Measurements from ENCODE around the gene HDAC9.
A peak's percentile ranks its signal among the peaks of the same experiment; 100 is the strongest.

HDAC9 gene

DNA sequence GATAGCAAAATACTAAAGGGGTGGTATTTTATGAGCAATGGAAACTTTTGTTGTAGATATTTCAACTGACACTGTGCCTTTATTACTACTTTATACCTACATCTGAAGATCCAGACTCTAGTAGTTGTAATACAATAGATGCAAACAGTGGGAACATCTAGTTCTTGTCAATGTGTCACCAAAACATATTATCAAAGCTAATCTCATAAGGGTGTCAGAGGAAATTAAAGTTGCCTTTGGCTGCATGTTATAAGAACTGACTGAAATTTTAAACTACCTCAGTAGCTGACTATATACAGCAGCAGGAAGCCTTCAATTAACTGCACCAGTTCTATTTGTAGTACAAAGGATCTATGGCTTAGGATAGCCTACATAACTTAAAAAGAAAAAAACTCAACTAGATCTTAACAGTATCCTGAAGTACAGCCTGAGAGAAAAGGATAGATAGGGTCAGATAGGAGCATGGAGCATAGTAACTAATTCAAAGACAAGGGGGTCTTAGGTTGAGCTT lies 30.9 kb downstream of the HDAC9 start:
- no peak overlapping the region for H3K9ac ChIP-seq (ENCODE audit: low read depth, low read length)
- no peaks in the 10 kb centered on the region for H3K9me3 ChIP-seq (ENCODE audit: control insufficient read depth, insufficient read depth, low read length)
- H3K36me3 ChIP-seq (ENCODE audit: control insufficient read depth, insufficient read depth, low read length), result no peaks in the 10 kb centered on the region
- H3K27me3 ChIP-seq (ENCODE audit: control insufficient read depth, insufficient read depth, low read length), result no peaks in the 10 kb centered on the region
- no peak overlapping the region for H3K27ac ChIP-seq (ENCODE audit: low read depth, low read length)
- H3K4me1 ChIP-seq (ENCODE audit: control insufficient read depth, insufficient read depth, low read length), result no peaks in the 10 kb centered on the region
- no peak overlapping the region for H3K4me3 ChIP-seq (ENCODE audit: low read depth, low read length)

DNA sequence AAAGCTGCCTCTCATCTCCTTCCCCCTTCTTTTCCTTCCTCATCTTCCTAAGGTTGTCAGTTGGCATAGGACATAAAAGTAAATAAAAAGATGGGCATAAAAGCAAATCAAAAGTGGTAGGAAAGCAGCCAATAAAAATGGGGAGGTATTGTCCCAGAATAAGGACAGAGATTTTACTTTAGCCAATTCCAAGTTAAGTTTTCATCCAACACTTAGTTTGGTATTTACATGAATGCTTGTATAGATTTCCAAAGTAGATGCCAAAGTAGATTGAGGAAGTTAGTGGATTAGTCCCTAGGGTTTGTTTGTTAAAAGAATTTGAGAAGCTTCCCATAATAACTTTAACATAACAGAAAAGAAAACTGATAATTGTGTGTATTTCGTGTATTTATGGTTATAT lies 33.7 kb downstream of the HDAC9 start:
- H3K4me3 ChIP-seq (ENCODE audit: low read depth, low read length), result no peak overlapping the region
- H3K27me3 ChIP-seq (ENCODE audit: control insufficient read depth, insufficient read depth, low read length), result no peaks in the 10 kb centered on the region
- H3K9ac ChIP-seq (ENCODE audit: low read depth, low read length), result no peak overlapping the region
- H3K27ac ChIP-seq (ENCODE audit: low read depth, low read length), result no peak overlapping the region
- no peaks in the 10 kb centered on the region for H3K9me3 ChIP-seq (ENCODE audit: control insufficient read depth, insufficient read depth, low read length)
- no peaks in the 10 kb centered on the region for H3K4me1 ChIP-seq (ENCODE audit: control insufficient read depth, insufficient read depth, low read length)
- no peaks in the 10 kb centered on the region for H3K36me3 ChIP-seq (ENCODE audit: control insufficient read depth, insufficient read depth, low read length)

DNA sequence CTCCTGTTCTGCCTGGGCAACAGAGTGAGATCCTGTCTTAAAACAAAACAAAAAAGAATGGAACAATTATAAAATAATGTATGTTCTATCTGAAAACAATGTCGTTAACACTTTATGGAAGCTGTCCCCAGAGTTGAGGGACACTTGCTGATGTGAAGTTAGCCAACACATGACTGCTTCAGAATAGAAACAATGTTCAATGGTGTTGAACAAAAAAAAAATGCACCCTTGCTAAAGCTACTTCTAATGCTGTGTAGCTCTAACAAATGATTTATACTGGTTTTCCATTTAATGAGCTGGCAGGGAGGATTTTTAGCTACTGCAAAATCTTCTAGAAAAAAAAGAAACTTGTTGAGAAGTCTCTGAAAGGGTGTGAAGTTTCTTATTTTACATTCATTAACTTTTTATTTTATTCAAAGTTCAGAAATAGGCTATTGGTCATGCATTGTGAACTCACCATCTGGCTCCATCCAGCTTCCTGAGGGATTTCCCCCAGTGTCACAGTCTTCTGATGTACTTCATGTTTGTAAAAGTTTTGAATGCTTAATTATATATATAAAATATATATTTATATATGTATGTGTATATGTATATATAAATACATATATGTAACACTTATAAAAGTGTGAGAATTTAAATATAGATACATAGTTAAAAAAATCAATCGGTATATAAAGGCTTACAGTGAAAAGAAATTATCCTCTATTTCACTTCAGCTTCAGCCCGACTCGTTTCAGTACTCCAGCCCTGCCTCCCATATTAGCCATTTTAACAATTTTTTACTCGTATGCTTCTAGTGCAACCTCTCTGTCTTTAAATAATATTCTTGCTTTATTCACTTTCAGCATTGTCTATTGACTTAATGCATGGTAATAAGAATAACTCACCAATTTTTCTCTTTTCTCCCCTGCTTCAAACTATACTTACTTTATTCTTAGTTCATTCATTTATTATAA lies 35.0 kb downstream of the HDAC9 start:
- Histone ChIP-seq H3K4me1 (ENCODE audit: control insufficient read depth, insufficient read depth, low read length) (peaks cover 8% of the 10 kb centered on the region), H3K36me3 (ENCODE audit: control insufficient read depth, insufficient read depth, low read length) (no peaks in the 10 kb centered on the region), H3K27ac (ENCODE audit: low read depth, low read length) (no peak overlapping the region)

DNA sequence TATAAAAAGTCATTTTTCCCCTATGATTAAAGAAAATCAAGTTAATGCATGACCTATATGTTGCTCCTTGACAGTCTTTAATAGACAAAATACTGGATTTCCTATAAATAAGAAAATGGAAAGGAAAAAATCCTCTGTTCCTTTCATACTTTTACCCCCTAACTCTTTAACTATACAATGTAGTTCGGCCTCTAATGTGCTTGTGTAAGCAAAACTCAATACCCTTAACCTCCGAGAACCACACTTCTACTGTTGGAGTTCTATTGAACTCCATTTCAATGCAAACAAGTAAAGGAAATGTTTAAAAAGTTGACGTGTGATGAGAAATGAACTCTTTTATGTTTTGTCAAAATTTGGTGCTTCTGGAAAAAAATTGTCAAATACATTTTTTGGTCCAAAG lies 36.0 kb downstream of the HDAC9 start:
- peaks cover 16% of the 10 kb centered on the region for H3K4me1 ChIP-seq (ENCODE audit: control insufficient read depth, insufficient read depth, low read length)
- H3K4me3 ChIP-seq (ENCODE audit: low read depth, low read length), result no peak overlapping the region
- no peaks in the 10 kb centered on the region for H3K36me3 ChIP-seq (ENCODE audit: control insufficient read depth, insufficient read depth, low read length)
- H3K9me3 ChIP-seq (ENCODE audit: control insufficient read depth, insufficient read depth, low read length), result no peaks in the 10 kb centered on the region
- H3K27me3 ChIP-seq (ENCODE audit: control insufficient read depth, insufficient read depth, low read length), result no peaks in the 10 kb centered on the region
- no peak overlapping the region for H3K9ac ChIP-seq (ENCODE audit: low read depth, low read length)
- H3K27ac ChIP-seq (ENCODE audit: low read depth, low read length), result no peak overlapping the region

More for the DNA sequence above, 35.0 kb downstream of the HDAC9 start:
- H3K27me3 ChIP-seq (ENCODE audit: control insufficient read depth, insufficient read depth, low read length), result no peaks in the 10 kb centered on the region
- no peaks in the 10 kb centered on the region for H3K9me3 ChIP-seq (ENCODE audit: control insufficient read depth, insufficient read depth, low read length)
- H3K9ac ChIP-seq (ENCODE audit: low read depth, low read length), result no peak overlapping the region
- H3K4me3 ChIP-seq (ENCODE audit: low read depth, low read length), result no peak overlapping the region

DNA sequence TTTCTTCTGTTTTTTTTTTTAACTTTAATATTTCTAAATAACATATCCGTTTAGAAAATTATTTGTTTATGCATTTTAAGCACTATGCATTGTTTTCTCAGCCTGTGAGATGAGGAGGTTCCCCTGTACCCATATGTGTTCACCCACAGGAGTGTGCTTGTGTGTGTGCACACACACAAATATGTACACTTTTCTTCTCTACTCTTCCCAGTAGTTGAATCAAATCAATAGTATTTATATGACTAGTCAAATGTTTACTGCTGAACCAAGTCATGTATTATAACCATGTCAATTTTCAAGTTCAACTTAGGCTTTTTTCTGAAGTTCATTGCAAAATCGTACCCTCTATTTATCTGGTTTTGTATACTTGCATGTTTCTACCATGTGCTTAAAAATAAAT lies 37.3 kb downstream of the HDAC9 start:
- Histone ChIP-seq H3K27ac (ENCODE audit: low read depth, low read length) (no peak overlapping the region), H3K4me3 (ENCODE audit: low read depth, low read length) (no peak overlapping the region), H3K27me3 (ENCODE audit: control insufficient read depth, insufficient read depth, low read length) (no peaks in the 10 kb centered on the region), H3K9ac (ENCODE audit: low read depth, low read length) (no peak overlapping the region), H3K9me3 (ENCODE audit: control insufficient read depth, insufficient read depth, low read length) (no peaks in the 10 kb centered on the region), H3K4me1 (ENCODE audit: control insufficient read depth, insufficient read depth, low read length) (peaks cover 16% of the 10 kb centered on the region), H3K36me3 (ENCODE audit: control insufficient read depth, insufficient read depth, low read length) (no peaks in the 10 kb centered on the region)

DNA sequence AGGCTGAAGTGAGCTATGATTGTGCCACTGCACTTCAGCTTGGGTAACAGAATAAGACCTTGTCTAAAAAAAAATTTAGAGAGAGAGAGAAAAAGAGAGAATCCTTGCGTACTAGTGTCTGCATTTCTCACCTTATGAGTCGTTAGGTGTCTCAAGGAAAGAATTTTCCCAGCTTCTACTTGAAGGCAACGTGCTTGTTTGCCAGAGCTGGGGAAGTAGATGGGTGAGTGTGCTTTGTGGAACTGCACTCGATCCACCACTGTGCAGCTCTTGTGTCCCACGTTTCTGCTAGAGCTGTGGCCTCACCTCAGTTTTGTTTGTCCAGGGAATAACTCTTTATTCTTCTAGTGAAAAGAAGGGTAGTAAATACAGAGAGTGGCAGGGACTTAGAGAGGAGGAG lies 38.9 kb downstream of the HDAC9 start:
- Histone ChIP-seq H3K9ac (ENCODE audit: low read depth, low read length) (no peak overlapping the region), H3K36me3 (ENCODE audit: control insufficient read depth, insufficient read depth, low read length) (no peaks in the 10 kb centered on the region), H3K27ac (ENCODE audit: low read depth, low read length) (no peak overlapping the region), H3K9me3 (ENCODE audit: control insufficient read depth, insufficient read depth, low read length) (no peaks in the 10 kb centered on the region), H3K27me3 (ENCODE audit: control insufficient read depth, insufficient read depth, low read length) (no peaks in the 10 kb centered on the region), H3K4me3 (ENCODE audit: low read depth, low read length) (no peak overlapping the region), H3K4me1 (ENCODE audit: control insufficient read depth, insufficient read depth, low read length) (peaks cover 16% of the 10 kb centered on the region)

DNA sequence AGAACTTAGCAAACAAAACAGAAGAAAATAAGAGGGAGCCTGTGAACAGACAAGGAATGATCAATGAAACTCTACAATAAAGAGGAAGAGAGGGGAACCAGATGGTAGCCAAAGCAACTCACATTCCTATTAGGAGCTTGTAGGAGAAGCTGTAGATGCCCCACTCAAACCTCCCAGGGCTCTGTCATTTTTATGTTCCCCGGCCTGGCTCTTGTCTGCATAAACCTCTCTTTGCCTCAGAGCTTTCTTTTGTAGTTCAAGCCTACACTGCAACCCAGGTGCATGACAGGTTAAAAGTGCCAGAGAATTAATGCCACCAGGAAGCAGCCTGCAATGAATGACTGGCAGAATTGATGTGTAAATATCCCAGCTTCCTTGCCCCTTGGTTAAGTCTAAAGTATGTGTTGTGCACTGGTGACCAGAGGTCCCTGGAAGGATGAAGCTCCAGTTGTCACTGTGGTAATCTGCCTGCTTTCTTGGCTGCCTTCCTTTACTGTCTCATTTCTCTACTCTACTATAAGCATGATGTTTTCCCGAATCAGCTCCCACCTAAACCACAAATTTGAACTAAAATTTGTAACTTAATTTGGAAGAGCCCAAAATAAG lies 40.4 kb downstream of the HDAC9 start:
- Histone ChIP-seq H3K9me3 (ENCODE audit: control insufficient read depth, insufficient read depth, low read length) (no peaks in the 10 kb centered on the region), H3K36me3 (ENCODE audit: control insufficient read depth, insufficient read depth, low read length) (no peaks in the 10 kb centered on the region), H3K4me3 (ENCODE audit: low read depth, low read length) (no peak overlapping the region), H3K27me3 (ENCODE audit: control insufficient read depth, insufficient read depth, low read length) (no peaks in the 10 kb centered on the region), H3K4me1 (ENCODE audit: control insufficient read depth, insufficient read depth, low read length) (peaks cover 16% of the 10 kb centered on the region), H3K27ac (ENCODE audit: low read depth, low read length) (peak overlapping the region; percentile 6), H3K9ac (ENCODE audit: low read depth, low read length) (no peak overlapping the region)

DNA sequence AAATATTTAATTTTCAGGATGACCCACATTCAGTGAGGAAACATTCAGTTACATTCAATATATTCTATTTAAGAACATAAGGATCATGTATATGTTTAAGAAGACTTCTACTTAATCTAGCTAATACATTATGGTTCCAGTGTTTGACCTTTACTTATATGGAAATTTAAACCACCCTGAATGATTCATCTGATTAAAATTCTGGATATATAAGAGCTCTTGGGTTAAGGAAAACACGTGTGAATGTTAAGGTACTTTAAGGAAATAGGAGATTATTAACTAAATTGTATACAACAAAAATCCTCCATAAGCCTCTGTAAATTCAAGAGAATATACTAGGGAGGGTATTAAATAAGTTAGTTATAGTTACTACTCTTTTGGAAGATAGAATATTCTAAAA lies 40.9 kb downstream of the HDAC9 start:
- Histone ChIP-seq H3K27me3 (ENCODE audit: control insufficient read depth, insufficient read depth, low read length) (no peaks in the 10 kb centered on the region), H3K4me1 (ENCODE audit: control insufficient read depth, insufficient read depth, low read length) (peaks cover 16% of the 10 kb centered on the region), H3K9ac (ENCODE audit: low read depth, low read length) (no peak overlapping the region), H3K9me3 (ENCODE audit: control insufficient read depth, insufficient read depth, low read length) (no peaks in the 10 kb centered on the region), H3K27ac (ENCODE audit: low read depth, low read length) (no peak overlapping the region), H3K36me3 (ENCODE audit: control insufficient read depth, insufficient read depth, low read length) (no peaks in the 10 kb centered on the region), H3K4me3 (ENCODE audit: low read depth, low read length) (no peak overlapping the region)

DNA sequence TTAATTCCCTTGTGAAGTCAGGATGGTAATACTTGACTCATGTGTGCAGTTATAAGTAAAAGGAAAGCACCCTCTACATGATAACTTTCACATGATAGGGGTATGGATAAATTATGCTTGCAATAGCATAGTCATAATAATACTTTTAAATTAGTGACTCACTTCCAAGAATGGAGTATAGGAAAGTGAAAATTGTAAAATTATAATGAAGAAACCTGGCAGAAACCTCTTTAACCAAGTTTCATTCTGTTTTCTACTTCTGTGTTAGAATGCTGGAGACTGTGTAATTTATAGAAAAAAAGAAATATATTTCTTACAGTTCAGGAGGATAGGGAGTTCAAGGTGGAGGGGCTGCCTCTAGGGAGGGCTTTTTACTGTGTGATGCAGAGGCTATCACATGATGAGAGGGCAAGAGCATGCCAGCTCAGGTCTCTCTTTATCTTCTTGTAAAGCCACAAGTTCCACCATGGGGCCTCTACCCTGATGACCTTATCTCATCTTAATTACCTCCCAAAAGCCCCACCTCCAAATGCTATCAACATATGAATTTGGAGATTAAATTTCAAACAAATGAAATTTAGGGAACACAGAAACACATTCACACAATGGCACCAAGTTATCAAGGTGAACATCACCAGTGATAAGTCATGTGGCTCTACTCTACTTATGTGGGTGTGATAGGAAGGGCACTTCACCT lies 43.2 kb downstream of the HDAC9 start:
- H3K36me3 ChIP-seq (ENCODE audit: control insufficient read depth, insufficient read depth, low read length), result no peaks in the 10 kb centered on the region
- H3K9ac ChIP-seq (ENCODE audit: low read depth, low read length), result no peak overlapping the region
- no peaks in the 10 kb centered on the region for H3K9me3 ChIP-seq (ENCODE audit: control insufficient read depth, insufficient read depth, low read length)
- no peaks in the 10 kb centered on the region for H3K27me3 ChIP-seq (ENCODE audit: control insufficient read depth, insufficient read depth, low read length)
- no peak overlapping the region for H3K4me3 ChIP-seq (ENCODE audit: low read depth, low read length)
- peaks cover 16% of the 10 kb centered on the region for H3K4me1 ChIP-seq (ENCODE audit: control insufficient read depth, insufficient read depth, low read length)
- H3K27ac ChIP-seq (ENCODE audit: low read depth, low read length), result no peak overlapping the region

DNA sequence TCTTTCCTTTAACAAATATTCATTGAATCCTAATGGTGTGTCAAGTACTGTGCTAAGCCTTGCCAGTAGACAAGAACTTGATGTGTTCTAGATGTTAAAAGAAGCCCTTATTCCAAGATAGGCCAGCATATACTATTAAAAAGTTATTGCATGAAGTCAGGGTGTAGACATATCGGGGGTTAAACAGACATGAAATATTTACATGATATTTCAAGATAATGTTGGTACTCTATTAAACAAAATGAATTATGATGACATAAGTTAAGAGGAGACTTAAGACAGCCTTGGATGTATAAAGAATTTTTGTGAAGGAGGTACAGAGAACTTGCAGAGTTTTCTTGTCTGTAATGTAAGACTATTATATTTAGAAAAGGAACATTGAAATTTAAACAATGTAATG lies 44.8 kb downstream of the HDAC9 start:
- Histone ChIP-seq H3K36me3 (ENCODE audit: control insufficient read depth, insufficient read depth, low read length) (no peaks in the 10 kb centered on the region), H3K27me3 (ENCODE audit: control insufficient read depth, insufficient read depth, low read length) (no peaks in the 10 kb centered on the region), H3K9ac (ENCODE audit: low read depth, low read length) (no peak overlapping the region), H3K4me1 (ENCODE audit: control insufficient read depth, insufficient read depth, low read length) (peaks cover 9% of the 10 kb centered on the region), H3K27ac (ENCODE audit: low read depth, low read length) (no peak overlapping the region), H3K9me3 (ENCODE audit: control insufficient read depth, insufficient read depth, low read length) (no peaks in the 10 kb centered on the region), H3K4me3 (ENCODE audit: low read depth, low read length) (no peak overlapping the region)

Measured in HUES48 (cell line).